Left colon (tissue), 2 donors: Measurements from ENCODE around the gene C2CD2. TPM values are rescaled to one million over a fixed set of nuclear protein-coding genes. Genes with fewer than 3 reads are reported as not detected.

Source experiments
- ATAC-seq: fragments of 200-7000 bp; cut with Tn5 transposase; one replicate; pipeline ENCODE4 v1.9.1; 2020; ENCODE audit warnings: mild to moderate bottlenecking, moderate library complexity
- DNase-seq, 2 donors: peaks; one replicate each; pipeline ENCODE4 v3.0.0-alpha.2; 2020
- intact Hi-C, 2 donors: fragments of 100-400 bp; cut with DNase I in 1 of 2; cut with micrococcal nuclease in 1 of 2; formaldehyde crosslinking; loops; one replicate each; pipeline versions ENCODE4 v1.11.2 to v1.14.0; 2022; cut with DNase I, micrococcal nuclease
- total RNA-seq, 2 donors: library from RNA; stranded (reverse); fragmentation: NEBNext Ultra II Directional; extraction: Animal tissue kit (Norgen Biotek cat#: 25700); gene quantifications; one replicate each; pipeline ENCODE4 v1.2.1, GENCODE V29; 2021
- donor health status: DM: no; HTN: no; CAD: no.
- donor health status: DM: yes; HTN: yes; CAD: no.

Gene C2CD2
- total RNA-seq, 2 donors from 2014 or later: 13.5 to 17.7 TPM

GRCh38 chr21:41864311-41865001, 89.4 kb downstream of the C2CD2 start:
- intact Hi-C loops: no loop called here
- DNase-seq (no peak), ATAC-seq (no peak)

DNA sequence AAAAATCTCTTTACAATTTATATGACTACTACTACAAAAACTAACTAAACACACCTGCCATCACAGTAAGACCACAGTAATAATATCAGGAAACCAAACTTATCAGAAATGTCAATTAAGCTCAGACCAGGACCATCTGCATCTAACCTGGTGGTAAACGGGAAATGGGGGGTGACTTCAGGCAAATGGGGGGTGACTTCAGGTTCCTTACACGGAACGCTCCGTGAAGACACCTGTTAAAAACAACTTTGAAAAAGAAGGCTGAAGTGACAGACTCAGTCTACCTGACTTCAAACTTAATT, 90.4 kb downstream of the C2CD2 start:
- intact Hi-C loops: no loop called here
- ATAC-seq: no peak
- DNase-seq: no peak

- DNase-seq (no peak), ATAC-seq (no peak)
- intact Hi-C loops: no loop called here
Measured at GRCh38 chr21:41861987-41862386, 91.8 kb downstream of the C2CD2 start.

DNA sequence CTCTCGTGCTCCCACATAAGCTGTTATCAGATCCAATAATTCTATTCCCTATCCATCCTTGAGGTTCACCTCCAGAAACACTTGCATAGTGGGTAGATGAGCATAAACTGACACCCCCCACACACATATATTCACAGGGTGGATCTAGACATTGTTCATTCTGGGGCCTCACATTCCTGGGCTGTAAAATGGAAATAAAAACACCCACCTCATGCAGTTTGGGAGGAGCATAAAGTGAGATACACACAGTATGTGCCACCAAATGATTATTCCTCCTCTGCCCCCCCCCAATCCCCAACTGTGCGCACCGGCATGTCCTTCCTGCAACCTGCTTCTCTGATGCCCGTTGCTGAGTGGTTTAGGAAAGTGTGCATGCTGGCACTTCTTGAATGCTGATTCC, 92.6 kb downstream of the C2CD2 start:
- intact Hi-C loops: no loop called here
- DNase-seq (no peak), ATAC-seq (no peak)

DNA sequence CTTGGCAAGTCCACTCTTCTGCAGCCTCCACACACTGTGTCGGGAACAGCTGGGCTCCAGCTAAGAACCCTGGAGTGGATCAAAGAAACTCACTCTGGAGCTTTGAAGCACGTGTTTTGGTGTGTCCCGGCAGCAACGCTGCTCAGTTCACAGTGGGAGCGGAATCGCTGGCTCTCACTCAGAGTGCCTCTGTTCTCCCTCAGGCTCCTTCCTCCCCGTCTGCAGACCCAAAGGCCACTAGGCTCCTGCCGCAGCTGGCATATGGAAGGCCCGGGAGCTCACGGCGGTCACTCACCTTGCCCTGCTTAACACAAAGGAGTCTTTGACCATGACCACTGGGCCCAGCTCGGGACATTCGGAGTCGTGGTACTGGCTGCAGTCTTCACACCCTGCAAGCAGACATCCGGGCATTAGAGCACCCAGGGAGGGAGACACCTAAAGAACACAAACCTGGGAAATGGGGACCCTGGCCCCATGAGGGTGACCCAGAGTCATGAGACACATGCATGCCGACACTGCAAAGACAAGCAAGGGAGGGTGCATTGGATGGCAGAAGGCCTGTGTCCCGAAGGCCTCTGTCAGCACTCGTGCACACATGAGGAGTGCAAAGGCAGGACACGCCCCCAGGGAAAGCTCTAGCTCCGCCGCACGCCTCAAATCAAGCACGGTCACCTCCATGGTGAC, 94.4 kb downstream of the C2CD2 start:
- ATAC-seq: no peak

GRCh38 chr21:41858466-41859296, 95.1 kb downstream of the C2CD2 start:
- DNase-seq: no peak
- intact Hi-C loops: no loop called here
- no peak for ATAC-seq

More for the DNA sequence above, 94.4 kb downstream of the C2CD2 start:
- DNase-seq: no peak
- intact Hi-C loops: no loop called here

GRCh38 chr21:41857771-41858300, 96.0 kb downstream of the C2CD2 start:
- ATAC-seq: no peak
- intact Hi-C loops: no loop called here

DNA sequence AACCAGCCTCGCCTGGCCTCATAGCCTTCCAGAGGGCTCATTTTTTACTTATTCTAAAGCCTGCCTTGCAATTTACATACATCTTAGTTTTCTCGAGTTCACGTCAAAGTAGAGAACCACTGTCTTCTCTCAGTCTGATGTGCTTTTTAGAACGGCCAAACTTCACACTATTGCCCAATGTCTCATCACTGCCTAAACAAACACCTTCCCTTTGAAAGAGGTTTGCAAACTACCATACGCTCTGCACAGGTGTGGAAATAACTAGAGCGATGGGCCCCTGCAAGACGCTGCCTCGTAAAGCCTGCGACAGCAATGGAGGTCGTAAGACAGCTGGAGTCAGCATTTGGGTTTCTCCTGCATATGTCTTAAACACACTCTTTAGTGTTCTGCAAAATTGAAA, 97.2 kb downstream of the C2CD2 start:
- DNase-seq: no peak
- intact Hi-C loops: no loop called here

More at GRCh38 chr21:41857771-41858300, 96.0 kb downstream of the C2CD2 start:
- no peak for DNase-seq

GRCh38 chr21:41854426-41854995, 99.3 kb downstream of the C2CD2 start:
- intact Hi-C loops: no loop called here
- DNase-seq: no peak
- ATAC-seq: no peak

More for the DNA sequence above, 97.2 kb downstream of the C2CD2 start:
- no peak for ATAC-seq

DNA sequence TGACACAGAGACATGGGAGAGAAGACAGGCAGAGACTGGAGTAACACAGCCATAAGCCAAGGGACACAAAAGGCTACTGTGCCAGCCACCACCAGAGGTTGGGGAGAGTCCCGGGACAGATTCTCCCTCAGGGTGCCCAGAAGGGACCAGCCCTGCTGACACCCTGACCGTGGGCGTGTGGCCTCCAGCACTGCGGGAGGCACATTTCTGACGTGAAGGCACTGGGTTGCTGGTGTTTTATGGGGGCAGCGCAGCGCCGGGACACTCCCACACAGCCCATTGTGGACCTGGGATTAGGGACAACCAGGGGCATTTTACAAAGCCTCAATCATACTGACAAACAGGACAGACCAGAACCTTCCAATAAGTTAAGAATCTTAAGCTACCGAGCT, 100.9 kb downstream of the C2CD2 start:
- no peak for ATAC-seq
- intact Hi-C loops: no loop called here

GRCh38 chr21:41852151-41852928, 101.5 kb downstream of the C2CD2 start:
- intact Hi-C loops: no loop called here
- ATAC-seq (no peak), DNase-seq (no peak)

More for the DNA sequence above, 100.9 kb downstream of the C2CD2 start:
- no peak for DNase-seq

DNA sequence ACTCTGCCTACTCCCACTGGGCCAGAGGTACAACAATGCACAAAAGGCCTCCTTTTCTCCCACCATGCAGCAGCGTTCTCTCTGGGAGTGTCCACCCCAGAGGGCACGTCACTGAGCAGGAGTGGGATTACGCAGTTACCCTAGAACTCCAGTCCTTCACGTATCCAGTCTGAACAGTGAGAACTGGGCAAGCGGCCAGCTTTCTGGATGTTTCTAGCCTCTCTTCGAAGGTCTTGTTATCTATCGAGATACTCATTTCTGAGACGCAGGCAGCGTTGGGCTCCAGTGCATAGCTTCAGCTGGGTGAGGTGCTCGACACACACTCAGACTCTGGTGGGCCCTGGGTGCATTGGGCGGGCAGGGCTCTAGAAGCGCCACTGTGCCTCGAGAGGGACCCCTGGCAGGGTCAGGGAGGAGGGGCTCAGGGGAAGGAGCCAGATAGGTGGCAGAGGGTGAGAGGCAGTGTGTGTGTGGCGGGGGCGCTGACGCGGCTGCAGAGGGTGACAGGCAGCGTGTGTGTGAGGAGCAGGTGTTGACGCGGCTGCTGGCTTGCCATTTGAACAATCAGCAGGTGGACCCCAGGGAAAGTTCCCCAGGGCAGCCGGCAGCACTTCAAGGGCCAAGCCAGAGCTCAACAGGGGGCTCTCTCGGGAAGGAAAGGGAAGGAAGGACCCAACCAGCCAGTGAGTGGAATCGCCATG, 102.6 kb downstream of the C2CD2 start:
- DNase-seq (no peak), ATAC-seq (no peak)
- intact Hi-C loops: no loop called here

GRCh38 chr21:41850085-41850484, 103.7 kb downstream of the C2CD2 start:
- intact Hi-C loops: no loop called here
- DNase-seq (no peak), ATAC-seq (no peak)

DNA sequence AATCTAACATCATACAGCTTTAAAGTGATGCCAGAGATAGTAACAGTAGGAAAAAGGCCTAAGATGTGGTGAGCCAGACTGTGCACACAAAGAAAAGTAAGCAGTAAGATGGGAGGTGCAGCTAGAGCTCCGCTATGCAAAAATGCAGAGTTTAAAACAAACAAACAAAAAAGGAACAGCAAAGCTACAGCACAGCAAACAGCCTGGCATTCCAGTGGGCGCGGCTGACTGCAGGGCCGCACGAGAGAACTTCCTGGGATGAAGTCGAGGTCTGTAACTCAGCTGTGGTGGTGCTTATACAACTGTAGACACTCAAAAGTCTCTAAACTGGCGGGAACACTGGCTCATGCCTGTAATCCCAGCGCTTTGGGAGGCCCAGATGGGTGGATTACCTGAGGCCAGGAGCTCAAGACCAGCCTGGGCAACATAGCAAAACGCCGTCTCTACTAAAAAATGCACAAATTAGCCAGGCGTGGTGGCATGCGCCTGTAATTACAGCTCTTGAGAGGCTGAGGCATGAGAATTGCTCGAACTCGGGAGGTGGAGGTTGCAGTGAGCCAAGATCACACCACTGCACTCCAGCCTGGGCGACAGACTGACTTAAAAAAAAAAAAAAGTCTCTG, 104.7 kb downstream of the C2CD2 start:
- peak; percentile 23 for ATAC-seq
- intact Hi-C loops: no loop called here
- DNase-seq: no peak

DNA sequence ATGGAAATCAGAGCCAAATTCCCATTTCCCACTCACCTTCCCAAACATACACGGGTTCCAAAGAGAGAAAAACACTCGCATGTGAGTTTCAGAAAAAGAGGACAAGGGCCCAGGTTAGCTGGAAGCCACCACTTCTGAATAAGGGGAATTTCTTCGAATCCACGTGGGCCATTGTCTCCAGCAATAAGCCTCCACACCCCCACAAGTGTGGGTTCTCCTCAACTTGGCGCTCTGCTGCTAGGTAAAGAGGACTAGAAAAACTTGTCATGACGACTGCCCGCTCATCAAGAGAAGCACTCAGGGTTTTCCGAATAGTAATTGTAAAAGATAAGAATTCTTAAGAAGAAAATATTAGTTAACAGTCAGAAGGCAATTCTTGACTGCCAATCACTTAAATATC, 105.3 kb downstream of the C2CD2 start:
- ATAC-seq: no peak

GRCh38 chr21:41847066-41847804, 106.6 kb downstream of the C2CD2 start:
- intact Hi-C loops: no loop called here
- DNase-seq (no peak), ATAC-seq (no peak)

More for the DNA sequence above, 105.3 kb downstream of the C2CD2 start:
- DNase-seq: no peak
- intact Hi-C loops: no loop called here

DNA sequence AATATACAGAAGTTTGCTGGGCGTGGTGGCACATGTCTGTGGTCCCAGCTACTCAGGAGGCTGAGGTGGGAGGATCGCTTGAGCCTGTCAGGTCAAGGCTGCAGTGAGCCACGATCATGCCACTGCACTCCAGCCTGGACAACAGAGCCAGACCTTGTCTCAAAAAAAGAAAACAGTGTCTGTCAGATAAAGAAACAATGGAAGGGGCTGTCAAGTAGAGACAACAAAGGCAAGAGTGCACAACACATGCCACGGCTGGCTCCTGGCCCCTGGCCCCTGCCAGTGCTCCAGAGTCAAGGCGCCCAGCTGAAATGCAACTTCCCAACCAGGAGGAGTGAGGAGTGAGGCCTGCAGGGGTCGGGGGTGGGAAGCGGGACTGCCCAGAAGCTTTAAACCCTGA, 107.3 kb downstream of the C2CD2 start:
- no peak for DNase-seq
- intact Hi-C loops: no loop called here
- no peak for ATAC-seq
